HT1080 (cell line): ENCODE data around the gene ENPP7. TPM values are rescaled to one million over a fixed set of nuclear protein-coding genes. Genes with fewer than 3 reads are reported as not detected.
A peak's percentile ranks its signal among the peaks of the same experiment; 100 is the strongest.

Experiments used
- DNase-seq: peaks from one replicate; pipeline ENCODE4 v3.0.0-alpha.2; 2015; ENCODE audit warnings: low read depth
- total RNA-seq: library from RNA; depleted of rRNA; stranded (reverse); fragments of >200 nt; shearing (Covaris generic); gene quantifications from 2 replicates; pipeline ENCODE4 v1.2.3, GENCODE V29; 2014

ENPP7 gene
- total RNA-seq, 1 experiment from 2014 or later = not detected

GRCh38 chr17:79702550-79703236 lies 28.1 kb upstream of the ENPP7 start:
- DNase-seq = no peak

GRCh38 chr17:79704691-79705090 lies 26.1 kb upstream of the ENPP7 start:
- no peak for DNase-seq

GRCh38 chr17:79705674-79706073 lies 25.1 kb upstream of the ENPP7 start:
- no peak for DNase-seq

GRCh38 chr17:79706931-79707850 lies 23.6 kb upstream of the ENPP7 start:
- DNase-seq = no peak

- DNase-seq = no peak
Observed at GRCh38 chr17:79707931-79708891, 22.5 kb upstream of the ENPP7 start.

GRCh38 chr17:79711715-79712305 lies 18.9 kb upstream of the ENPP7 start:
- no peak for DNase-seq

GRCh38 chr17:79713391-79713790 lies 17.4 kb upstream of the ENPP7 start:
- DNase-seq = no peak

GRCh38 chr17:79714176-79715097 lies 16.3 kb upstream of the ENPP7 start:
- no peak for DNase-seq

GRCh38 chr17:79715098-79715942 lies 15.4 kb upstream of the ENPP7 start:
- DNase-seq = no peak

GRCh38 chr17:79715943-79716797 lies 14.6 kb upstream of the ENPP7 start:
- DNase-seq = no peak

GRCh38 chr17:79720705-79721292 lies 9.9 kb upstream of the ENPP7 start:
- DNase-seq = no peak

GRCh38 chr17:79721993-79722671 lies 8.6 kb upstream of the ENPP7 start:
- DNase-seq = peak; percentile 26

GRCh38 chr17:79722787-79723186 lies 8.0 kb upstream of the ENPP7 start:
- no peak for DNase-seq

GRCh38 chr17:79728169-79728907 lies 2.4 kb upstream of the ENPP7 start:
- DNase-seq = peak; percentile 83

GRCh38 chr17:79728908-79729471 lies 1.8 kb upstream of the ENPP7 start:
- DNase-seq = no peak

GRCh38 chr17:79729761-79730160 lies 982 bp upstream of the ENPP7 start:
- DNase-seq = no peak
